Fibroblast of lung (primary cell): ENCODE results near the gene MUTYH. TPM values are rescaled to one million over a fixed set of nuclear protein-coding genes. Genes with fewer than 3 reads are reported as not detected.

ENCODE experiments used
- DNase-seq, 2 donors: peaks; one replicate each; pipeline versions ENCODE4 v3.0.0 to v3.0.0-alpha.2; 2010; ENCODE audit warnings: low read depth in 2 of 2
- H2AFZ ChIP-seq: 2 replicates; pipeline ENCODE4 v1.5.1; 2012; ENCODE audit warnings: low read length, control low read depth, inconsistent platforms
- H3K27ac ChIP-seq: 2 replicates; pipeline ENCODE4 v1.5.1; 2011; ENCODE audit warnings: low read length, control low read depth; ENCODE audit not compliant: insufficient read depth
- H3K27me3 ChIP-seq: 2 replicates; pipeline ENCODE4 v1.5.1; 2011; ENCODE audit warnings: mild to moderate bottlenecking, low read length; ENCODE audit not compliant: control insufficient read depth, insufficient read depth
- H3K36me3 ChIP-seq: 2 replicates; pipeline ENCODE4 v1.5.1; 2011; ENCODE audit warnings: low read length; ENCODE audit not compliant: control insufficient read depth, insufficient read depth
- H3K4me1 ChIP-seq: 2 replicates; pipeline ENCODE4 v1.5.1; 2011; ENCODE audit warnings: low read length; ENCODE audit not compliant: control insufficient read depth, insufficient read depth; ENCODE audit errors: extremely low read depth
- H3K4me2 ChIP-seq: 2 replicates; pipeline ENCODE4 v1.5.1; 2011; ENCODE audit warnings: low read length, control low read depth; ENCODE audit not compliant: insufficient read depth; ENCODE audit errors: extremely low read depth
- H3K4me3 ChIP-seq, 4 experiments: fragments of 200-600 bp in 1 of 4; sonication (generic) in 1 of 4; replicated peaks in 1 of 4; 2 replicates each; pipeline ENCODE4 v1.5.1; 2011 to 2016; ENCODE audit warnings: low read length in 4 of 4, low read depth in 3 of 4, mild to moderate bottlenecking in 3 of 4, control low read depth in 2 of 4, inconsistent platforms in 1 of 4, mixed read lengths in 1 of 4; ENCODE audit not compliant: insufficient read depth in 1 of 4; ENCODE audit errors: control extremely low read depth in 1 of 4
- H3K79me2 ChIP-seq: 2 replicates; pipeline ENCODE4 v1.5.1; 2012; ENCODE audit warnings: mild to moderate bottlenecking, low read length, inconsistent platforms; ENCODE audit not compliant: control insufficient read depth, insufficient read depth
- H3K9ac ChIP-seq: 2 replicates; pipeline ENCODE4 v1.5.1; 2011; ENCODE audit warnings: mild to moderate bottlenecking, low read length, control low read depth; ENCODE audit not compliant: insufficient read depth
- H3K9me3 ChIP-seq: 2 replicates; pipeline ENCODE4 v1.5.1; 2012; ENCODE audit warnings: low read depth, low read length; ENCODE audit not compliant: control insufficient read depth, insufficient read depth
- H4K20me1 ChIP-seq: 2 replicates; pipeline ENCODE4 v1.5.1; 2011; ENCODE audit warnings: low read length; ENCODE audit not compliant: control insufficient read depth, insufficient read depth; ENCODE audit errors: extremely low read depth
- EZH2 ChIP-seq: IDR thresholded peaks from 2 replicates; pipeline ENCODE4 v1.5.1; 2012; ENCODE audit warnings: low read length, control low read depth, mild to moderate bottlenecking; ENCODE audit errors: missing control alignments
- polyA plus RNA-seq, 2 donors: library from polyadenylated mRNA; depleted of rRNA in 1 of 2; stranded (reverse) in 1 of 2; unstranded in 1 of 2; fragments of >200 nt; gene quantifications; 2 replicates each; pipeline ENCODE4 v1.2.1, GENCODE V29; 2011 to 2012; ENCODE audit warnings: missing spikeins in 1 of 2
- total RNA-seq: library from RNA; depleted of rRNA; stranded (reverse); fragments of >200 nt; gene quantifications from 2 replicates; pipeline ENCODE4 v1.2.1, GENCODE V29; 2014
- TF ChIP-seq, protein P1 (sequence below), 2 donors: IDR thresholded peaks in 1 of 2; conservative IDR thresholded peaks in 1 of 2; 1 replicate in 1 of 2; 2 replicates in 1 of 2; pipeline ENCODE4 v1.5.1; 2011 to 2012; ENCODE audit warnings: low read length in 2 of 2, control low read depth in 1 of 2, inconsistent platforms in 1 of 2, low read depth in 1 of 2, mild to moderate bottlenecking in 1 of 2

MUTYH gene
- total and polyA plus RNA-seq, 2 donors (not counting 1 experiment from before 2014, with no cell fraction given): 3.8 to 15.7 TPM

DNA sequence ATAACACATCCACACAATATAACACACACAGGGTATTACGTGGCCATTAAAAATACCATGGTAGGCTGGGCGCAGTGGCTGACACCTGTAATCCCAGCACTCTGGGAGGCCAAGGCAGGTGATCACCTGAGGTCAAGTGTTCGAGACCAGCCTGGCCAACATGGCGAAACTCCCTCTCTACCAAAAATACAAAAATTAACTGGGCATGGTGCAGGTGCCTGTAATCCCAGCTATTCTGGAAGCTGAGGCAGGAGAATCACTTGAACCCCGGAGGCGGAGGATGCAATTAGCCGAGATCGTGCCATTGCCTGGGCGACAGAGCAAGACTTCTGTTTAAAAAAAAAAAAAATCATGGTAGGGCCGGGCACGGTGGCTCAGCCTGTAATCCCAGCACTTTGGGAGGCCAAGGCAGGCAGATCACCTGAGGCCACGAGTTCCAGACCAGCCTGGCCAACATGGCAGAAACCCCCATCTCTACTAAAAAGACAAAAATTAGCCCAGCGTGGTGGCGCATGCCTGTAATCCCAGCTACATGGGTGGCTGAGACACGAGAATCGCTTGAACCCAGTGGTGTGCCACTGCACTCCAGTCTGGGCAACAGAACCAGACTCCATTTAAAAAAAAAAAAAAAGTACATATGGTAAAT is 37.6 kb downstream of the MUTYH start:
- no peaks in the 10 kb centered on the region for H3K27me3 ChIP-seq
- H3K4me3 ChIP-seq: peak overlapping the region; percentile 56 to 72 (median 64)
- DNase-seq: no peak
- no peaks in the 10 kb centered on the region for H3K36me3 ChIP-seq
- TF ChIP-seq, protein P1, sequence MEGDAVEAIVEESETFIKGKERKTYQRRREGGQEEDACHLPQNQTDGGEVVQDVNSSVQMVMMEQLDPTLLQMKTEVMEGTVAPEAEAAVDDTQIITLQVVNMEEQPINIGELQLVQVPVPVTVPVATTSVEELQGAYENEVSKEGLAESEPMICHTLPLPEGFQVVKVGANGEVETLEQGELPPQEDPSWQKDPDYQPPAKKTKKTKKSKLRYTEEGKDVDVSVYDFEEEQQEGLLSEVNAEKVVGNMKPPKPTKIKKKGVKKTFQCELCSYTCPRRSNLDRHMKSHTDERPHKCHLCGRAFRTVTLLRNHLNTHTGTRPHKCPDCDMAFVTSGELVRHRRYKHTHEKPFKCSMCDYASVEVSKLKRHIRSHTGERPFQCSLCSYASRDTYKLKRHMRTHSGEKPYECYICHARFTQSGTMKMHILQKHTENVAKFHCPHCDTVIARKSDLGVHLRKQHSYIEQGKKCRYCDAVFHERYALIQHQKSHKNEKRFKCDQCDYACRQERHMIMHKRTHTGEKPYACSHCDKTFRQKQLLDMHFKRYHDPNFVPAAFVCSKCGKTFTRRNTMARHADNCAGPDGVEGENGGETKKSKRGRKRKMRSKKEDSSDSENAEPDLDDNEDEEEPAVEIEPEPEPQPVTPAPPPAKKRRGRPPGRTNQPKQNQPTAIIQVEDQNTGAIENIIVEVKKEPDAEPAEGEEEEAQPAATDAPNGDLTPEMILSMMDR (conservative IDR thresholded peaks at IDR 0.05 in 1 of 2, IDR thresholded peaks at IDR 0.05 in 1 of 2; ENCODE audit: low read depth in 1 of 2, low read length in 2 of 2): no peak
- TF ChIP-seq EZH2: no peak
- H4K20me1 ChIP-seq: no peaks in the 10 kb centered on the region
- peak overlapping the region; percentile 55 for H2AFZ ChIP-seq
- H3K4me1 ChIP-seq: peaks cover 4% of the 10 kb centered on the region
- H3K79me2 ChIP-seq: no peaks in the 10 kb centered on the region
- H3K4me2 ChIP-seq: peak overlapping the region; percentile 54
- H3K9ac ChIP-seq: peak overlapping the region; percentile 62
- peak overlapping the region; percentile 83 for H3K27ac ChIP-seq
- no peaks in the 10 kb centered on the region for H3K9me3 ChIP-seq

DNA sequence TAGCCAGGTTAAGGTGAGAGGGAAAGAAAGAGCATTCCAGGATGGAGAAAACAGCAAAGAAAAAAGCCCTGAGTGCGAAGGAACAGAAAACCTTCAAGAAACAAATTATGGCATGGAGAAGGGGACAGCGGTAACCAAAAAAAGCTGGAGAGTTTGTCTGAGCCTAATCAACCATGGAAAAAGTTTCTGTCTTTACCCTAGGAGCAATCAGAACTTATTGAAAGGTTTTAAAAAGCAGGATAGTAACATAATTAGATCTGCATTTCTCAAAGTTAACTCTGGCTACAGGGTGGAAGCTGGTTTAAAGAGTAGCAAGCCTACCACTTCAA is 39.6 kb downstream of the MUTYH start:
- no peak overlapping the region for H3K27ac ChIP-seq
- no peaks in the 10 kb centered on the region for H3K79me2 ChIP-seq
- DNase-seq: no peak
- H3K4me1 ChIP-seq: peaks cover 4% of the 10 kb centered on the region
- no peak overlapping the region for H2AFZ ChIP-seq
- H4K20me1 ChIP-seq: no peaks in the 10 kb centered on the region
- no peak overlapping the region for H3K4me3 ChIP-seq
- no peaks in the 10 kb centered on the region for H3K36me3 ChIP-seq
- no peak overlapping the region for H3K9ac ChIP-seq
- H3K9me3 ChIP-seq: no peaks in the 10 kb centered on the region
- no peaks in the 10 kb centered on the region for H3K27me3 ChIP-seq
- TF ChIP-seq, protein P1 (conservative IDR thresholded peaks at IDR 0.05 in 1 of 2, IDR thresholded peaks at IDR 0.05 in 1 of 2; ENCODE audit: low read depth in 1 of 2, low read length in 2 of 2): no peak
- no peak for TF ChIP-seq EZH2
- no peak overlapping the region for H3K4me2 ChIP-seq

DNA sequence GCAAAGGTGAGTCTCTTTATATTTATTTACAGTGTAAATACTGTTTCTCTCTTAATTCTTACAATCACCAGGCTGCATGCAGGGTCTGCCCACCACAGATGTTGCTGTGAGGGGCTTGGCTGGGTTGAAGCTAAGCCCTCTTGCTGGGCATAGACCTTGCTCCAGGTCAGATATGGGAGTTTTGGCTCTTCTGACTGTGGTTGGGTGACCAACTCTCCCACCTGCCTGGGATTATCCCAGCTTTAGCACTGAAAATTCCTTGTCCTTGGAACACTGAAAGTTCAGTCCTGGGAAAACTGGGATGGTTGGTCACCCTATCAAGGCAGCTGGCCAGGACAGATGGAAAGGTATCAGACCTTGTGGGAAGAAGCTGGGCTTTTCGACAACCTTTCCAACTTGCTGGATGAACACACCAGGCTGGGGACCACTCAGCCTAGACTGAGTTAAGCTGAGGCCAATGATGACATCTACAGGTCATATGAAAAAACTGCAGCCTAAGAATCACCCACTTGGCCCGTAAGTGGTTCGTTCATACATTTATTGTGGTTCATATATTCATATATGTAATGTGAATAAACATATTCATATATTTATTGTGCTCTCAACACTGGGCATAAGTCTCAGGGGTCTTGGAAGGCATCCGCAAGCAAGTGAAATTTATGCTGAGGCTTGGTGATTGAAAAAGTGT is 40.1 kb downstream of the MUTYH start:
- H3K9me3 ChIP-seq: no peaks in the 10 kb centered on the region
- H3K4me1 ChIP-seq: peaks cover 4% of the 10 kb centered on the region
- H3K36me3 ChIP-seq: no peaks in the 10 kb centered on the region
- no peak overlapping the region for H3K4me3 ChIP-seq
- no peak overlapping the region for H3K27ac ChIP-seq
- DNase-seq: peak; percentile 67 to 87
- TF ChIP-seq, protein P1 (conservative IDR thresholded peaks at IDR 0.05 in 1 of 2, IDR thresholded peaks at IDR 0.05 in 1 of 2; ENCODE audit: low read depth in 1 of 2, low read length in 2 of 2): peak; percentile 75
- no peak for TF ChIP-seq EZH2
- no peaks in the 10 kb centered on the region for H4K20me1 ChIP-seq
- H3K4me2 ChIP-seq: no peak overlapping the region
- H3K79me2 ChIP-seq: no peaks in the 10 kb centered on the region
- no peak overlapping the region for H2AFZ ChIP-seq
- no peak overlapping the region for H3K9ac ChIP-seq
- no peaks in the 10 kb centered on the region for H3K27me3 ChIP-seq
